Measurements from ENCODE around the gene YPEL2. TPM values are rescaled to one million over a fixed set of nuclear protein-coding genes. Genes with fewer than 3 reads are reported as not detected.

The YPEL2 gene
- polyA plus RNA-seq, 3 donors, result 21.5 to 63.1 (median 25.1) TPM

- H3K4me3 Mint-ChIP-seq, result peak overlapping the region in 1 of 2 donors; percentile 47
- Histone ChIP-seq H3K4me1 (ENCODE audit: control insufficient read depth in 1 of 2, insufficient read depth in 2 of 2, low read length in 2 of 2) (peaks cover 42 to 44% of the 10 kb centered on the region in 2 donors), H3K4me3 (replicated peaks in 1 of 3; ENCODE audit: low read depth in 2 of 3, low read length in 3 of 3) (no peak overlapping the region), H3K9me3 (replicated peaks in 1 of 2; ENCODE audit: control insufficient read depth in 1 of 2, insufficient read depth in 1 of 2, low read length in 2 of 2) (no peaks in the 10 kb centered on the region), H3K27me3 (ENCODE audit: control insufficient read depth in 2 of 2, insufficient read depth in 2 of 2, low read length in 2 of 2) (no peaks in the 10 kb centered on the region), H4K20me1 (ENCODE audit: insufficient read depth, low read length) (peaks cover 99% of the 10 kb centered on the region), H3K9ac (ENCODE audit: insufficient read depth, low read length, poor library complexity, severe bottlenecking) (no peak overlapping the region), H3K27ac (ENCODE audit: low read depth in 1 of 2, low read length in 2 of 2) (peak overlapping the region in 1 of 2 donors; percentile 49), H2AFZ (ENCODE audit: insufficient read depth, low read depth, low read length, poor library complexity, severe bottlenecking) (no peak overlapping the region), H3K4me2 (replicated peaks; ENCODE audit: extremely low read depth, low read length, poor library complexity, severe bottlenecking) (no peak overlapping the region), H3K36me3 (replicated peaks in 1 of 2; ENCODE audit: control insufficient read depth in 1 of 2, insufficient read depth in 2 of 2, low read length in 2 of 2) (peaks cover 6 to 44% of the 10 kb centered on the region in 2 donors), H3K79me2 (ENCODE audit: insufficient read depth, low read length) (peaks cover 90% of the 10 kb centered on the region)
- intact Hi-C loops (cut with micrococcal nuclease), result no loop called here
- H3K27ac Mint-ChIP-seq, result peak overlapping the region in 6 of 7 donors; percentile 2 to 68 (median 32)
- H3K4me1 Mint-ChIP-seq, result peaks cover 50% of the 10 kb centered on the region
- 31% methylated on average over 7 of the region's 7 CpGs for WGBS (ENCODE audit: insufficient coverage)
- H3K9me3 Mint-ChIP-seq, result no peaks in the 10 kb centered on the region
- no peaks in the 10 kb centered on the region for H3K27me3 Mint-ChIP-seq (ENCODE audit: low read depth in 3 of 3)
- peaks cover 44 to 65% of the 10 kb centered on the region in 2 donors for H3K36me3 Mint-ChIP-seq
- TF ChIP-seq CTCF (IDR thresholded peaks at IDR 0.05), result no peak
- DNase-seq, result no peak
These were observed 30.7 kb downstream of the YPEL2 start for GRCh38 chr17:59361916-59362810.

- H3K4me1 Mint-ChIP-seq, result peaks cover 55% of the 10 kb centered on the region
- Histone ChIP-seq H2AFZ (ENCODE audit: insufficient read depth, low read depth, low read length, poor library complexity, severe bottlenecking) (no peak overlapping the region), H3K4me3 (replicated peaks in 1 of 3; ENCODE audit: low read depth in 2 of 3, low read length in 3 of 3) (no peak overlapping the region)
These were observed 31.4 kb downstream of the YPEL2 start for GRCh38 chr17:59362811-59363205.

More at GRCh38 chr17:59362811-59363205, 31.4 kb downstream of the YPEL2 start:
- H3K27me3 Mint-ChIP-seq (ENCODE audit: low read depth in 3 of 3), result no peaks in the 10 kb centered on the region
- no peak overlapping the region for H3K4me2 ChIP-seq (replicated peaks; ENCODE audit: extremely low read depth, low read length, poor library complexity, severe bottlenecking)
- DNase-seq, result no peak
- no CpG with 5 or more reads among the region's 2 CpGs for WGBS (ENCODE audit: insufficient coverage)
- no peak overlapping the region for H3K4me3 Mint-ChIP-seq
- H3K27ac Mint-ChIP-seq, result peak overlapping the region in 2 of 7 donors; percentile 44 to 68
- intact Hi-C loops (cut with micrococcal nuclease), result no loop called here
- no peak for TF ChIP-seq CTCF (IDR thresholded peaks at IDR 0.05)
- peaks cover 42 to 45% of the 10 kb centered on the region in 2 donors for H3K4me1 ChIP-seq (ENCODE audit: control insufficient read depth in 1 of 2, insufficient read depth in 2 of 2, low read length in 2 of 2)
- H4K20me1 ChIP-seq (ENCODE audit: insufficient read depth, low read length), result peaks cover 99% of the 10 kb centered on the region
- H3K9me3 Mint-ChIP-seq, result no peaks in the 10 kb centered on the region
- no peak overlapping the region for H3K9ac ChIP-seq (ENCODE audit: insufficient read depth, low read length, poor library complexity, severe bottlenecking)
- no peaks in the 10 kb centered on the region for H3K27me3 ChIP-seq (ENCODE audit: control insufficient read depth in 2 of 2, insufficient read depth in 2 of 2, low read length in 2 of 2)
- peaks cover 90% of the 10 kb centered on the region for H3K79me2 ChIP-seq (ENCODE audit: insufficient read depth, low read length)
- H3K9me3 ChIP-seq (replicated peaks in 1 of 2; ENCODE audit: control insufficient read depth in 1 of 2, insufficient read depth in 1 of 2, low read length in 2 of 2), result no peaks in the 10 kb centered on the region
- H3K36me3 ChIP-seq (replicated peaks in 1 of 2; ENCODE audit: control insufficient read depth in 1 of 2, insufficient read depth in 2 of 2, low read length in 2 of 2), result peaks cover 6 to 38% of the 10 kb centered on the region in 2 donors
- H3K36me3 Mint-ChIP-seq, result peaks cover 45 to 68% of the 10 kb centered on the region in 2 donors
- H3K27ac ChIP-seq (ENCODE audit: low read depth in 1 of 2, low read length in 2 of 2), result peak overlapping the region in 1 of 2 donors; percentile 49

Measured in CD14-positive monocyte (primary cell).